ENCODE results near the gene ABCC8.

Gene ABCC8

GRCh38 chr11:17468122-17468521 lies 8.5 kb downstream of the ABCC8 start:
- H3K4me1 Mint-ChIP-seq (ENCODE audit: low read depth): no peaks in the 10 kb centered on the region
- H3K36me3 Mint-ChIP-seq: no peaks in the 10 kb centered on the region
- H3K27ac Mint-ChIP-seq: no peak overlapping the region
- no peaks in the 10 kb centered on the region for H3K9me3 Mint-ChIP-seq (ENCODE audit: low read depth)
- H3K4me3 Mint-ChIP-seq: no peak overlapping the region
- H3K27me3 Mint-ChIP-seq: peaks cover 2% of the 10 kb centered on the region

- no peak overlapping the region for H3K27ac Mint-ChIP-seq
- H3K4me1 Mint-ChIP-seq (ENCODE audit: low read depth): no peaks in the 10 kb centered on the region
Measured at GRCh38 chr11:17463546-17464174, 13.0 kb downstream of the ABCC8 start.

GRCh38 chr11:17462940-17463339 lies 13.7 kb downstream of the ABCC8 start:
- Mint-ChIP-seq H3K27me3 (no peaks in the 10 kb centered on the region), H3K27ac (no peak overlapping the region), H3K4me3 (no peak overlapping the region), H3K9me3 (ENCODE audit: low read depth) (no peaks in the 10 kb centered on the region), H3K4me1 (ENCODE audit: low read depth) (no peaks in the 10 kb centered on the region), H3K36me3 (no peaks in the 10 kb centered on the region)

More at GRCh38 chr11:17463546-17464174, 13.0 kb downstream of the ABCC8 start:
- Mint-ChIP-seq H3K27me3 (no peaks in the 10 kb centered on the region), H3K9me3 (ENCODE audit: low read depth) (no peaks in the 10 kb centered on the region), H3K36me3 (no peaks in the 10 kb centered on the region), H3K4me3 (no peak overlapping the region)

- Mint-ChIP-seq H3K4me1 (ENCODE audit: low read depth) (no peaks in the 10 kb centered on the region), H3K36me3 (no peaks in the 10 kb centered on the region), H3K9me3 (ENCODE audit: low read depth) (no peaks in the 10 kb centered on the region), H3K27me3 (peaks cover 1% of the 10 kb centered on the region), H3K27ac (no peak overlapping the region), H3K4me3 (no peak overlapping the region)
Measured at GRCh38 chr11:17460406-17460805, 16.2 kb downstream of the ABCC8 start.

GRCh38 chr11:17459236-17459896 lies 17.3 kb downstream of the ABCC8 start:
- Mint-ChIP-seq H3K4me1 (ENCODE audit: low read depth) (no peaks in the 10 kb centered on the region), H3K27ac (no peak overlapping the region), H3K4me3 (no peak overlapping the region), H3K9me3 (ENCODE audit: low read depth) (no peaks in the 10 kb centered on the region), H3K27me3 (peaks cover 1% of the 10 kb centered on the region), H3K36me3 (no peaks in the 10 kb centered on the region)

GRCh38 chr11:17458268-17458667 lies 18.4 kb downstream of the ABCC8 start:
- no peaks in the 10 kb centered on the region for H3K4me1 Mint-ChIP-seq (ENCODE audit: low read depth)
- H3K9me3 Mint-ChIP-seq (ENCODE audit: low read depth): no peaks in the 10 kb centered on the region
- no peaks in the 10 kb centered on the region for H3K36me3 Mint-ChIP-seq
- no peak overlapping the region for H3K4me3 Mint-ChIP-seq
- H3K27me3 Mint-ChIP-seq: peaks cover 1% of the 10 kb centered on the region
- H3K27ac Mint-ChIP-seq: no peak overlapping the region

- Mint-ChIP-seq H3K27ac (no peak overlapping the region), H3K4me1 (ENCODE audit: low read depth) (no peaks in the 10 kb centered on the region)
Measured at GRCh38 chr11:17457396-17458173, 19.1 kb downstream of the ABCC8 start.

GRCh38 chr11:17452668-17453067 lies 24.0 kb downstream of the ABCC8 start:
- H3K4me1 Mint-ChIP-seq (ENCODE audit: low read depth): no peaks in the 10 kb centered on the region
- no peaks in the 10 kb centered on the region for H3K9me3 Mint-ChIP-seq (ENCODE audit: low read depth)
- no peak overlapping the region for H3K4me3 Mint-ChIP-seq
- H3K27ac Mint-ChIP-seq: no peak overlapping the region
- no peaks in the 10 kb centered on the region for H3K36me3 Mint-ChIP-seq
- H3K27me3 Mint-ChIP-seq: peaks cover 1% of the 10 kb centered on the region

More at GRCh38 chr11:17457396-17458173, 19.1 kb downstream of the ABCC8 start:
- H3K4me3 Mint-ChIP-seq: no peak overlapping the region
- peaks cover 1% of the 10 kb centered on the region for H3K27me3 Mint-ChIP-seq
- H3K9me3 Mint-ChIP-seq (ENCODE audit: low read depth): no peaks in the 10 kb centered on the region
- no peaks in the 10 kb centered on the region for H3K36me3 Mint-ChIP-seq

GRCh38 chr11:17449158-17449557 lies 27.5 kb downstream of the ABCC8 start:
- Mint-ChIP-seq H3K27me3 (no peaks in the 10 kb centered on the region), H3K4me1 (ENCODE audit: low read depth) (no peaks in the 10 kb centered on the region), H3K27ac (no peak overlapping the region)

GRCh38 chr11:17446482-17446881 lies 30.2 kb downstream of the ABCC8 start:
- H3K27me3 Mint-ChIP-seq: no peaks in the 10 kb centered on the region
- H3K27ac Mint-ChIP-seq: no peak overlapping the region
- no peak overlapping the region for H3K4me3 Mint-ChIP-seq
- H3K36me3 Mint-ChIP-seq: no peaks in the 10 kb centered on the region
- H3K4me1 Mint-ChIP-seq (ENCODE audit: low read depth): no peaks in the 10 kb centered on the region
- H3K9me3 Mint-ChIP-seq (ENCODE audit: low read depth): no peaks in the 10 kb centered on the region

More at GRCh38 chr11:17449158-17449557, 27.5 kb downstream of the ABCC8 start:
- H3K9me3 Mint-ChIP-seq (ENCODE audit: low read depth): no peaks in the 10 kb centered on the region
- H3K4me3 Mint-ChIP-seq: no peak overlapping the region
- no peaks in the 10 kb centered on the region for H3K36me3 Mint-ChIP-seq

- Mint-ChIP-seq H3K36me3 (no peaks in the 10 kb centered on the region), H3K27ac (no peak overlapping the region), H3K9me3 (ENCODE audit: low read depth) (peaks cover 4% of the 10 kb centered on the region), H3K4me3 (no peak overlapping the region), H3K4me1 (ENCODE audit: low read depth) (no peaks in the 10 kb centered on the region), H3K27me3 (peaks cover 2% of the 10 kb centered on the region)
Measured at GRCh38 chr11:17445240-17445795, 31.3 kb downstream of the ABCC8 start.

GRCh38 chr11:17443926-17444690 lies 32.5 kb downstream of the ABCC8 start:
- Mint-ChIP-seq H3K4me1 (ENCODE audit: low read depth) (peaks cover 5% of the 10 kb centered on the region), H3K4me3 (no peak overlapping the region), H3K27me3 (peaks cover 2% of the 10 kb centered on the region), H3K9me3 (ENCODE audit: low read depth) (peaks cover 4% of the 10 kb centered on the region), H3K27ac (no peak overlapping the region), H3K36me3 (no peaks in the 10 kb centered on the region)

GRCh38 chr11:17443423-17443822 lies 33.2 kb downstream of the ABCC8 start:
- Mint-ChIP-seq H3K4me1 (ENCODE audit: low read depth) (peaks cover 5% of the 10 kb centered on the region), H3K27ac (no peak overlapping the region), H3K27me3 (peaks cover 2% of the 10 kb centered on the region), H3K4me3 (no peak overlapping the region), H3K36me3 (no peaks in the 10 kb centered on the region), H3K9me3 (ENCODE audit: low read depth) (peaks cover 4% of the 10 kb centered on the region)

- peaks cover 4% of the 10 kb centered on the region for H3K9me3 Mint-ChIP-seq (ENCODE audit: low read depth)
- peaks cover 5% of the 10 kb centered on the region for H3K4me1 Mint-ChIP-seq (ENCODE audit: low read depth)
- no peak overlapping the region for H3K4me3 Mint-ChIP-seq
- H3K27me3 Mint-ChIP-seq: peaks cover 2% of the 10 kb centered on the region
- no peak overlapping the region for H3K27ac Mint-ChIP-seq
- no peaks in the 10 kb centered on the region for H3K36me3 Mint-ChIP-seq
Measured at GRCh38 chr11:17443000-17443399, 33.6 kb downstream of the ABCC8 start.
